H1 (cell line): ENCODE results near the gene ADGRV1. TPM values are rescaled to one million over a fixed set of nuclear protein-coding genes. Genes with fewer than 3 reads are reported as not detected.

Experiments used
- CTCF ChIA-PET: fragments of 300-600 bp; sonication (Branson Sonifier 250); formaldehyde crosslinking; loops from one replicate; lab custom pipeline; 2021; ENCODE audit not compliant: partially characterized antibody; lab: Charles Lee
- POLR2A ChIA-PET: fragments of 300-600 bp; sonication (Branson Sonifier 250); formaldehyde crosslinking; loops from one replicate; lab custom pipeline; 2021; ENCODE audit warnings: inconsistent platforms; ENCODE audit not compliant: partially characterized antibody; lab: Charles Lee
- DNase-seq, 2 experiments: peaks; one replicate each; pipeline versions ENCODE4 v3.0.0 to v3.0.0-alpha.2; 2010 to 2022; ENCODE audit warnings: low spot score in 2 of 2, low read depth in 1 of 2, mixed read lengths in 1 of 2
- FAIRE-seq: peaks from 2 replicates; lab custom pipeline; 2011; peaks lifted over from hg19 to GRCh38; lab: Jason Lieb, UNC
- H2AFZ ChIP-seq: 2 replicates; pipeline ENCODE4 v1.8.1; 2012; ENCODE audit warnings: low read length, inconsistent platforms
- H2AK5ac ChIP-seq: 2 replicates; pipeline ENCODE4 v1.6.1; 2013; ENCODE audit warnings: low read depth, low read length
- H2BK120ac ChIP-seq: replicated peaks from 2 replicates; pipeline ENCODE3; 2013; ENCODE audit warnings: low read depth, low read length, inconsistent platforms
- H2BK12ac ChIP-seq: 2 replicates; pipeline ENCODE4 v1.6.1; 2013; ENCODE audit warnings: low read depth, low read length
- H2BK15ac ChIP-seq: 2 replicates; pipeline ENCODE4 v1.6.1; 2013; ENCODE audit warnings: low read length
- H2BK20ac ChIP-seq: 2 replicates; pipeline ENCODE4 v1.6.1; 2013; ENCODE audit warnings: low read length
- H2BK5ac ChIP-seq: 2 replicates; pipeline ENCODE4 v1.6.1; 2013; ENCODE audit warnings: low read depth, low read length
- H3K14ac ChIP-seq: 2 replicates; pipeline ENCODE4 v1.6.1; 2013; ENCODE audit warnings: inconsistent platforms; ENCODE audit not compliant: insufficient read length
- H3K18ac ChIP-seq: 2 replicates; pipeline ENCODE4 v1.6.1; 2013; ENCODE audit warnings: low read length; ENCODE audit errors: extremely low read depth
- H3K23ac ChIP-seq: 2 replicates; pipeline ENCODE4 v1.6.1; 2013; ENCODE audit warnings: inconsistent platforms; ENCODE audit not compliant: insufficient read length
- H3K23me2 ChIP-seq: 2 replicates; pipeline ENCODE4 v1.6.1; 2013; ENCODE audit warnings: low read depth, low read length
- H3K27ac ChIP-seq: 2 replicates; pipeline ENCODE4 v1.6.1; 2011; ENCODE audit warnings: low read depth, low read length, inconsistent platforms
- H3K27me3 ChIP-seq, 4 experiments: replicated peaks in 1 of 4; 1 replicate in 1 of 4; 2 replicates in 3 of 4; pipeline versions ENCODE4 v1.6.1 to v1.8.1; 2011 to 2013; ENCODE audit warnings: low read length in 3 of 4, mild to moderate bottlenecking in 3 of 4, inconsistent platforms in 2 of 4, mixed read lengths in 2 of 4, moderate library complexity in 1 of 4; ENCODE audit not compliant: control insufficient read depth in 3 of 4, insufficient read depth in 3 of 4; ENCODE audit errors: extremely low read depth in 1 of 4
- H3K36me3 ChIP-seq, 4 experiments: 2 replicates each; pipeline versions ENCODE4 v1.6.1 to v1.8.1; 2011 to 2013; ENCODE audit warnings: mild to moderate bottlenecking in 4 of 4, low read length in 3 of 4, moderate library complexity in 2 of 4, control low read depth in 1 of 4, inconsistent platforms in 1 of 4; ENCODE audit not compliant: insufficient read depth in 4 of 4, control insufficient read depth in 2 of 4
- H3K4ac ChIP-seq: replicated peaks from 2 replicates; pipeline ENCODE3; 2013; ENCODE audit warnings: low read length, low read depth, mixed read lengths, inconsistent platforms; ENCODE audit not compliant: insufficient read length
- H3K4me1 ChIP-seq, 4 experiments: replicated peaks in 1 of 4; 1 replicate in 1 of 4; 2 replicates in 3 of 4; pipeline versions ENCODE4 v1.6.1 to v1.8.1; 2011 to 2013; ENCODE audit warnings: low read length in 3 of 4, inconsistent platforms in 2 of 4, mixed read lengths in 1 of 4; ENCODE audit not compliant: insufficient read depth in 4 of 4, control insufficient read depth in 3 of 4
- H3K4me2 ChIP-seq, 2 experiments: 2 replicates each; pipeline versions ENCODE4 v1.6.1 to v1.8.1; 2011 to 2013; ENCODE audit warnings: low read depth in 2 of 2, low read length in 2 of 2, control low read depth in 1 of 2, inconsistent platforms in 1 of 2, mild to moderate bottlenecking in 1 of 2; ENCODE audit not compliant: insufficient read depth in 1 of 2
- H3K4me3 ChIP-seq, 4 experiments: fragments of 200-600, 300-600 bp in 1 of 4; sonication (generic), shearing (Covaris generic), sonication (Bioruptor Twin) in 1 of 4; 2 replicates each; pipeline versions ENCODE4 v1.5.1 to v1.8.1; 2011 to 2016; ENCODE audit warnings: low read length in 4 of 4, low read depth in 3 of 4, control low read depth in 2 of 4, inconsistent platforms in 2 of 4, mild to moderate bottlenecking in 2 of 4, mixed read lengths in 1 of 4, moderate library complexity in 1 of 4; ENCODE audit not compliant: insufficient read depth in 2 of 4; ENCODE audit errors: extremely low read depth in 1 of 4
- H3K56ac ChIP-seq: replicated peaks from 2 replicates; pipeline ENCODE3; 2013; ENCODE audit warnings: low read depth, mild to moderate bottlenecking, mixed read lengths, low read length, inconsistent platforms; ENCODE audit not compliant: insufficient read length
- H3K79me1 ChIP-seq: 2 replicates; pipeline ENCODE4 v1.6.1; 2013; ENCODE audit warnings: low read depth, low read length, control low read depth
- H3K79me2 ChIP-seq, 2 experiments: 2 replicates each; pipeline versions ENCODE4 v1.6.1 to v1.8.1; 2012 to 2013; ENCODE audit warnings: low read length in 2 of 2, mild to moderate bottlenecking in 2 of 2, inconsistent platforms in 1 of 2; ENCODE audit not compliant: insufficient read depth in 2 of 2, control insufficient read depth in 1 of 2
- H3K9ac ChIP-seq, 4 experiments: replicated peaks in 1 of 4; 1 replicate in 1 of 4; 2 replicates in 3 of 4; pipeline versions ENCODE4 v1.6.1 to v1.8.1; 2011 to 2013; ENCODE audit warnings: low read depth in 3 of 4, low read length in 3 of 4, control low read depth in 2 of 4, mild to moderate bottlenecking in 2 of 4, moderate library complexity in 2 of 4, inconsistent platforms in 1 of 4; ENCODE audit errors: extremely low read depth in 1 of 4
- H3K9me3 ChIP-seq, 2 experiments: 2 replicates each; pipeline versions ENCODE4 v1.6.1 to v1.8.1; 2012 to 2013; ENCODE audit warnings: mild to moderate bottlenecking in 2 of 2, moderate library complexity in 2 of 2, control low read depth in 1 of 2, inconsistent platforms in 1 of 2, low read depth in 1 of 2, low read length in 1 of 2, mixed read lengths in 1 of 2; ENCODE audit not compliant: insufficient read depth in 2 of 2
- H4K20me1 ChIP-seq, 2 experiments: replicated peaks in 1 of 2; 2 replicates each; pipeline versions ENCODE3 to v1.8.1; 2011 to 2013; ENCODE audit warnings: inconsistent platforms in 2 of 2, low read length in 2 of 2, mild to moderate bottlenecking in 1 of 2; ENCODE audit not compliant: insufficient read depth in 2 of 2, control insufficient read depth in 1 of 2
- H4K5ac ChIP-seq: 2 replicates; pipeline ENCODE4 v1.6.1; 2013; ENCODE audit warnings: low read length, low read depth, mixed read lengths, inconsistent platforms; ENCODE audit not compliant: insufficient read length
- H4K8ac ChIP-seq: 2 replicates; pipeline ENCODE4 v1.8.0; 2013; ENCODE audit warnings: mild to moderate bottlenecking, moderate library complexity, low read length, inconsistent platforms; ENCODE audit not compliant: insufficient read depth; ENCODE audit errors: extremely low read depth
- H4K91ac ChIP-seq: replicated peaks from 2 replicates; pipeline ENCODE3; 2013; ENCODE audit warnings: low read length, mixed read lengths, inconsistent platforms; ENCODE audit not compliant: insufficient read length
- BCL11A ChIP-seq, 2 experiments: IDR thresholded peaks; one replicate each; pipeline ENCODE4 v1.6.1; 2011; ENCODE audit warnings: low read depth in 2 of 2, low read length in 2 of 2, mild to moderate bottlenecking in 2 of 2
- BRCA1 ChIP-seq: IDR thresholded peaks from 2 replicates; pipeline ENCODE4 v1.6.1; 2012; ENCODE audit warnings: low read depth, low read length, improper control_type of control experiment
- CBX5 ChIP-seq: fragments of 300-800, 300-1000 bp; sonication (generic); IDR thresholded peaks from 2 replicates; pipeline ENCODE4 v1.7.1; 2016; ENCODE audit warnings: antibody characterized with exemption, low read length, low read depth
- CHD2 ChIP-seq: IDR thresholded peaks from 2 replicates; pipeline ENCODE4 v1.6.1; 2012; ENCODE audit warnings: low read length, improper control_type of control experiment
- CTBP2 ChIP-seq: IDR thresholded peaks from 2 replicates; pipeline ENCODE4 v1.7.0; 2011; ENCODE audit warnings: borderline replicate concordance, mild to moderate bottlenecking, moderate library complexity, mixed read lengths, low read length; ENCODE audit not compliant: insufficient read depth, insufficient read length
- EP300 ChIP-seq, 2 experiments: IDR thresholded peaks; 1 replicate in 1 of 2; 2 replicates in 1 of 2; pipeline ENCODE4 v1.6.1; 2011 to 2012; ENCODE audit warnings: low read depth in 2 of 2, low read length in 2 of 2, mild to moderate bottlenecking in 2 of 2, borderline replicate concordance in 1 of 2, inconsistent platforms in 1 of 2, moderate library complexity in 1 of 2
- JUND ChIP-seq: IDR thresholded peaks from 2 replicates; pipeline ENCODE4 v1.6.1; 2011; ENCODE audit warnings: mild to moderate bottlenecking, improper control_type of control experiment, low read length
- POU5F1 ChIP-seq: IDR thresholded peaks from 2 replicates; pipeline ENCODE4 v1.6.1; 2011; ENCODE audit warnings: low read depth, mild to moderate bottlenecking, low read length, moderate library complexity
- RXRA ChIP-seq: IDR thresholded peaks from 2 replicates; pipeline ENCODE4 v1.6.1; 2011; ENCODE audit warnings: low read depth, mild to moderate bottlenecking, low read length, moderate library complexity; ENCODE audit not compliant: insufficient read depth
- SIN3A ChIP-seq, 2 experiments: IDR thresholded peaks in 1 of 2; conservative IDR thresholded peaks in 1 of 2; 2 replicates each; pipeline ENCODE4 v1.6.1; 2011 to 2012; ENCODE audit warnings: low read length in 2 of 2, improper control_type of control experiment in 1 of 2, low read depth in 1 of 2, mild to moderate bottlenecking in 1 of 2
- SP1 ChIP-seq: IDR thresholded peaks from 2 replicates; pipeline ENCODE4 v1.6.1; 2011; ENCODE audit warnings: low read depth, low read length
- TAF1 ChIP-seq: IDR thresholded peaks from 2 replicates; pipeline ENCODE4 v1.6.1; 2011; ENCODE audit warnings: mild to moderate bottlenecking, low read depth, low read length
- USF2 ChIP-seq: IDR thresholded peaks from 2 replicates; pipeline ENCODE4 v1.6.1; 2011; ENCODE audit warnings: low read length, improper control_type of control experiment
- ZNF274 ChIP-seq: IDR thresholded peaks from 2 replicates; pipeline ENCODE4 v1.7.0; 2012; ENCODE audit warnings: low read length, borderline replicate concordance; ENCODE audit errors: extremely low read depth
- WGBS, 2 experiments: shearing (Covaris generic) in 1 of 2; methylation state at CpG; one replicate each; pipeline versions ENCODE4 v1.1.6 to v1.1.7; 2013 to 2015; ENCODE audit warnings: low lambda C conversion rate in 2 of 2, mixed read lengths in 2 of 2, inconsistent platforms in 1 of 2, low coverage in 1 of 2, missing lambda C conversion rate in 1 of 2; ENCODE audit not compliant: insufficient replicate concordance in 2 of 2, insufficient coverage in 1 of 2, insufficient read length in 1 of 2; ENCODE audit errors: extremely low coverage in 1 of 2, missing lambda C conversion rate in 1 of 2; 5-methylcytosine and 5-hydroxymethylcytosine counted together
- polyA plus RNA-seq, 7 experiments: library from polyadenylated mRNA; depleted of rRNA in 3 of 7; stranded (reverse) in 5 of 7; unstranded in 2 of 7; fragments of >200 nt in 5 of 7; fragments of 200-250 nt in 2 of 7; gene quantifications; 1 replicate in 5 of 7; 2 replicates in 1 of 7; 4 replicates in 1 of 7; pipeline versions ENCODE4 v1.2.1 to v1.2.3, GENCODE V29; 2011 to 2013; ENCODE audit warnings: missing spikeins in 2 of 7, mixed read lengths in 2 of 7
- total RNA-seq: library from RNA; stranded (reverse); fragmentation: NEBNext Ultra II Directional; extraction: Animal tissue kit (Norgen Biotek cat#: 25700); gene quantifications from 2 replicates; pipeline ENCODE4 v1.2.1, GENCODE V29; 2021

Gene ADGRV1
- total and polyA plus RNA-seq, 2 of the 8 experiments (the other 6 are each of a cell fraction or from before 2014, with no cell fraction given), result 53.1 to 62.2 TPM

DNA sequence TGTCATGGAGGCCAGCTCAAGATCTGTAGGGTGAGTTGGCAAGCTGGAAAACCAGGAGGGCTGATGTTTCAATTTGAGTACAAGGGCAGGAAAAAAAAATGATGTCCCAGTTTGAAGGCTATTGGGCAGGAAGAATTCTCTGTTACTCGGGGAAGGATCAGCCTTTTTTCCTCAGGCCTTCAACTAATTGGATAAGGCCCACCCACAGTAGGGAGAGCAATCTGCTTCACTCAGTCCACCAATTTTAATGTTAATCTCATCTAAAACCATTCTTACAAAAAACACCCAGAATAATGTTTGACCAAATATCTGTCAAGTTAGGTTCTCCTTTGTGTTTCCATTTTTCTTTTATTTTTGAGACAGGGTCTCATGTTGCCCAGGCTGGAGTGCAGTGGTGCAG is 442.1 kb downstream of the ADGRV1 start:
- Histone ChIP-seq H2BK12ac (no peak overlapping the region), H3K18ac (no peak overlapping the region), H2BK20ac (no peak overlapping the region), H3K14ac (no peak overlapping the region), H4K91ac (no peak overlapping the region), H2AK5ac (no peak overlapping the region), H2AFZ (no peak overlapping the region), H3K79me1 (no peaks in the 10 kb centered on the region), H3K36me3 (peaks cover 0 to 3% (median 0%) of the 10 kb centered on the region in 4 experiments; a peak in 2 of 8 replicates), H4K8ac (no peak overlapping the region), H2BK120ac (no peak overlapping the region), H3K27me3 (no peaks in the 10 kb centered on the region), H2BK5ac (no peak overlapping the region), H2BK15ac (no peak overlapping the region), H3K9me3 (no peaks in the 10 kb centered on the region), H3K23ac (no peak overlapping the region), H4K20me1 (no peaks in the 10 kb centered on the region), H3K4ac (no peak overlapping the region), H3K79me2 (no peaks in the 10 kb centered on the region), H3K4me1 (no peaks in the 10 kb centered on the region), H3K56ac (no peak overlapping the region), H3K23me2 (no peaks in the 10 kb centered on the region), H3K4me3 (no peak overlapping the region), H4K5ac (no peak overlapping the region), H3K9ac (no peak overlapping the region), H3K4me2 (no peak overlapping the region), H3K27ac (no peak overlapping the region)
- TF ChIP-seq JUND (no peak), TAF1 (no peak), BCL11A (IDR thresholded peaks at IDR 0.05; ENCODE audit: low read depth in 2 of 2, low read length in 2 of 2) (no peak), EP300 (IDR thresholded peaks at IDR 0.05; ENCODE audit: borderline replicate concordance in 1 of 2, low read depth in 2 of 2, low read length in 2 of 2) (no peak), SP1 (no peak), POU5F1 (no peak), SIN3A (conservative IDR thresholded peaks at IDR 0.05 in 1 of 2, IDR thresholded peaks at IDR 0.05 in 1 of 2; ENCODE audit: low read depth in 1 of 2, low read length in 2 of 2) (no peak), CHD2 (no peak), CBX5 (no peak), CTBP2 (no peak), RXRA (no peak), ZNF274 (no peak), BRCA1 (no peak), USF2 (no peak)
- ChIA-PET CTCF (interaction anchor here (0.7 kb wide), 1 partner anchor 11 kb away, joined by 3 read pairs; no protein-coding TSS in a partner anchor), POLR2A (no interaction called here)
- no peak for DNase-seq
- no peak for FAIRE-seq
- 100% methylated on average over 1 of the region's 1 CpG; no CpG with 5 or more reads in 1 of the 2 experiments for WGBS, 2 experiments
